ENCODE measurements around the gene RAB40C. TPM values are rescaled to one million over a fixed set of nuclear protein-coding genes. Genes with fewer than 3 reads are reported as not detected.

Gene RAB40C
- total and polyA plus RNA-seq, 2 donors (not counting 1 experiment from before 2014, with no cell fraction given) = 12.7 to 26.9 TPM

GRCh38 chr16:673399-673991, 83.6 kb downstream of the RAB40C start:
- Histone ChIP-seq H3K4me1 (ENCODE audit: control insufficient read depth in 2 of 2, insufficient read depth in 2 of 2, low read length in 2 of 2) (peaks cover 14 to 31% of the 10 kb centered on the region in 2 donors), H3K4me2 (replicated peaks; ENCODE audit: low read depth, low read length, poor library complexity, severe bottlenecking) (no peak overlapping the region), H3K27ac (ENCODE audit: low read length in 2 of 2) (no peak overlapping the region), H3K9ac (ENCODE audit: low read length) (no peak overlapping the region), H3K36me3 (replicated peaks in 1 of 2; ENCODE audit: control extremely low read depth in 1 of 2, control insufficient read depth in 1 of 2, extremely low read depth in 1 of 2, insufficient read depth in 2 of 2, low read length in 1 of 2) (peaks cover 0 to 31% of the 10 kb centered on the region in 2 experiments), H3K9me3 (ENCODE audit: control extremely low read depth in 1 of 3, control insufficient read depth in 2 of 3, insufficient read depth in 1 of 3, low read length in 2 of 3) (peaks cover 0 to 7% (median 0%) of the 10 kb centered on the region in 3 donors), H3K4me3 (ENCODE audit: control extremely low read depth in 1 of 5, extremely low read depth in 1 of 5, insufficient read depth in 1 of 5, low read depth in 2 of 5, low read length in 4 of 5) (no peak overlapping the region), H4K20me1 (ENCODE audit: control insufficient read depth, insufficient read depth, low read length, poor library complexity, severe bottlenecking) (peaks cover 30% of the 10 kb centered on the region), H3K79me2 (ENCODE audit: control insufficient read depth, insufficient read depth, low read length) (peaks cover 3% of the 10 kb centered on the region), H3K27me3 (replicated peaks in 1 of 4; ENCODE audit: control extremely low read depth in 1 of 4, control insufficient read depth in 3 of 4, insufficient read depth in 4 of 4, low read length in 3 of 4) (peaks cover 0 to 25% (median 11%) of the 10 kb centered on the region in 4 experiments), H2AFZ (ENCODE audit: insufficient read depth, low read depth, low read length, poor library complexity, severe bottlenecking) (no peak overlapping the region)
- H3K9me3 Mint-ChIP-seq (ENCODE audit: insufficient read depth) = no peaks in the 10 kb centered on the region
- ATAC-seq (ENCODE audit: low read depth) = no peak
- no peak overlapping the region for H3K27ac Mint-ChIP-seq
- peaks cover 6% of the 10 kb centered on the region for H3K27me3 Mint-ChIP-seq
- no peak for DNase-seq
- ChIA-PET CTCF (interaction anchor here (1.2 kb wide), 1 partner anchor 12 kb away, joined by 3 read pairs; no protein-coding TSS in a partner anchor), POLR2A (no interaction called here)
- intact Hi-C loops (cut with micrococcal nuclease) = no loop called here
- 95% methylated on average over 17 of the region's 18 CpGs for WGBS (ENCODE audit: insufficient coverage)
- TF ChIP-seq CTCF (IDR thresholded peaks at IDR 0.05) (no peak), EZH2 (IDR thresholded peaks at IDR 0.05; ENCODE audit: borderline replicate concordance, insufficient read depth, low read depth, low read length, poor library complexity, severe bottlenecking) (no peak)
- H3K4me3 Mint-ChIP-seq = no peak overlapping the region
- peaks cover 19% of the 10 kb centered on the region for H3K4me1 Mint-ChIP-seq

- WGBS (ENCODE audit: insufficient coverage) = 95% methylated on average over 20 of the region's 22 CpGs
- peaks cover 0 to 25% (median 11%) of the 10 kb centered on the region in 4 experiments for H3K27me3 ChIP-seq (replicated peaks in 1 of 4; ENCODE audit: control extremely low read depth in 1 of 4, control insufficient read depth in 3 of 4, insufficient read depth in 4 of 4, low read length in 3 of 4)
- Mint-ChIP-seq H3K4me3 (no peak overlapping the region), H3K27me3 (peaks cover 6% of the 10 kb centered on the region), H3K27ac (no peak overlapping the region), H3K4me1 (peaks cover 20% of the 10 kb centered on the region), H3K9me3 (ENCODE audit: insufficient read depth) (no peaks in the 10 kb centered on the region)
- intact Hi-C loops (cut with micrococcal nuclease) = no loop called here
- TF ChIP-seq EZH2 (IDR thresholded peaks at IDR 0.05; ENCODE audit: borderline replicate concordance, insufficient read depth, low read depth, low read length, poor library complexity, severe bottlenecking) = no peak
- no peak for TF ChIP-seq CTCF (IDR thresholded peaks at IDR 0.05)
- H3K9me3 ChIP-seq (ENCODE audit: control extremely low read depth in 1 of 3, control insufficient read depth in 2 of 3, insufficient read depth in 1 of 3, low read length in 2 of 3) = peaks cover 0 to 7% (median 0%) of the 10 kb centered on the region in 3 donors
- peaks cover 0 to 31% of the 10 kb centered on the region in 2 experiments for H3K36me3 ChIP-seq (replicated peaks in 1 of 2; ENCODE audit: control extremely low read depth in 1 of 2, control insufficient read depth in 1 of 2, extremely low read depth in 1 of 2, insufficient read depth in 2 of 2, low read length in 1 of 2)
- DNase-seq (no peak), ATAC-seq (ENCODE audit: low read depth) (no peak)
- H3K4me3 ChIP-seq (ENCODE audit: control extremely low read depth in 1 of 5, extremely low read depth in 1 of 5, insufficient read depth in 1 of 5, low read depth in 2 of 5, low read length in 4 of 5) = no peak overlapping the region
- no peak overlapping the region for H3K4me2 ChIP-seq (replicated peaks; ENCODE audit: low read depth, low read length, poor library complexity, severe bottlenecking)
- ChIA-PET CTCF (no interaction called here), POLR2A (no interaction called here)
- no peak overlapping the region for H3K9ac ChIP-seq (ENCODE audit: low read length)
- H2AFZ ChIP-seq (ENCODE audit: insufficient read depth, low read depth, low read length, poor library complexity, severe bottlenecking) = no peak overlapping the region
- H3K27ac ChIP-seq (ENCODE audit: low read length in 2 of 2) = no peak overlapping the region
- peaks cover 22% of the 10 kb centered on the region for H4K20me1 ChIP-seq (ENCODE audit: control insufficient read depth, insufficient read depth, low read length, poor library complexity, severe bottlenecking)
- no peaks in the 10 kb centered on the region for H3K79me2 ChIP-seq (ENCODE audit: control insufficient read depth, insufficient read depth, low read length)
- peaks cover 10 to 31% of the 10 kb centered on the region in 2 donors for H3K4me1 ChIP-seq (ENCODE audit: control insufficient read depth in 2 of 2, insufficient read depth in 2 of 2, low read length in 2 of 2)
These were observed 84.5 kb downstream of the RAB40C start for GRCh38 chr16:674214-674881.

All from B cell (primary cell).